ENCODE measurements around the gene ADORA1.

- TF ChIP-seq CTCF (IDR thresholded peaks at IDR 0.05) (no peak), EP300 (IDR thresholded peaks at IDR 0.05; ENCODE audit: low read depth) (no peak), POLR2A (IDR thresholded peaks at IDR 0.05) (no peak), POLR2AphosphoS5 (IDR thresholded peaks at IDR 0.05) (no peak)
Measured at GRCh38 chr1:203129501-203130231, 2.1 kb downstream of the ADORA1 start.

Measured in transverse colon (tissue), 4 donors.